HG02970 (cell line): Measurements from ENCODE around the gene CHN1.

Experiments
- ATAC-seq: cut with Tn5 transposase; IDR thresholded peaks from one replicate; pipeline ENCODE4 v1.9.1; 2021; ENCODE audit warnings: mild to moderate bottlenecking, moderate library complexity, moderate number of reproducible peaks; ENCODE audit not compliant: unreplicated experiment, low FRiP score

The CHN1 gene

DNA sequence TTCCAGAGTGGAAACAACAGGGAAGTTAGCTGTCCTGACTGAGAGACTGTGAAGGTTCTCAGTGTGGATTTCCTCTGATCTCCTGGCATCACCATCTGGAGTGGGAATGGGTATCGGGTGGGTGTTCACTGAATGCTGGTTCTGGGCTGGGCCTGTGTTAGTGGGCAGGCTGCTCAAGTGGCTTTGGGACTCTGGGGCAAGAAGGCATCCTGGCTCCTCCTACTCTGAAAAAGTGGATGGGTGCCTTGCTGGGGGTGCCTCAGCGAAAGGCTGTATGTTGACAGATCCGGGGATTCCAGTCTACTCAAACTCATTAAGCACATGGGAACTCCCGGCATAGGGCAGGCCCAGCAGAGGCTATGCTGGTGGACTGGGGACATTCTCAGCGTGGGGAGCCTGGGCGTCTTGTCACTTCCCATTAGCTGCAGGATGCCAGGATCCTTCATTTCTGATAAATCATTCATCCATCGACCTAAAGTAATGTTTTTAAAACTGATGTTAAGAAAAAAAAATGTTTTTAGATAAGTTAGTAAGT, 213.4 kb downstream of the CHN1 start:
- no peak for ATAC-seq

DNA sequence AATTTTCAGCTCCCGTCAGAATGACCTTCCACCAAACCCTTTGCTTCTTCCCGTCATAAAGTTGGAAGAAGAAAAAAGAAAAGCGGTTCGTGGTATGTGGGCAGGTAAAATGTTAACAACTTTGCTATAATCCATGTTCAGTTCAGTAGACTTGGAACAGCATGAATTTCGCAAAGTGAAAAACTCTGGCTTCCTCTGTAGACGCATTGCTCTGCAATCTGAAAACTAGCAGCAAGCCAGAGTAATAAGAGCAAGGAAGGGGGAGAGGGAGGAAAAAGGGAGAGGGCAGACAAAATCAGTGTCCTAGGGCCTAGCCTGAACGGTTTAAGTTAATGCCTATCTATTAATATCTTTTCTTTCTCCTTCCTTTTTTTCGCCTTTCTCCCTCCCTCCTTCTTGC, 214.2 kb downstream of the CHN1 start:
- ATAC-seq: no peak

DNA sequence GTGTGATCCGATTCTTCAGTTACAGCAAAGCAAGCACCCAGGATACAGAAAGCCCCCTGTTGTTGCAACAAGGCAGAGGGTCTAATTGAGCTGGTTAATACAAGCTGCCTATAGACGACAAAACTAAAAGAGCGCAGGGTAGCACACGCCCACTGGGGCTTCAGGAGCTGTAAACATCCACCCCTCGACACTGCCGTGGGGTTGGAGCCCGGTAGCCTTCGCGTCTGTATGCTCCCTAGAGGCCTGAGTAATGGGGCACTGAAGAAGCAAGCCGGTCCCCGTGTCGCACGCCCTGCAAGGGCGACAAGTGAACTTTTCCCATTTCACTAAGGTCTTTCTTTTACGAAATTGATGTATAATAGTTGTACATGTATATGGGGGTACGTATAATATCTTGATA, 216.2 kb downstream of the CHN1 start:
- no peak for ATAC-seq

DNA sequence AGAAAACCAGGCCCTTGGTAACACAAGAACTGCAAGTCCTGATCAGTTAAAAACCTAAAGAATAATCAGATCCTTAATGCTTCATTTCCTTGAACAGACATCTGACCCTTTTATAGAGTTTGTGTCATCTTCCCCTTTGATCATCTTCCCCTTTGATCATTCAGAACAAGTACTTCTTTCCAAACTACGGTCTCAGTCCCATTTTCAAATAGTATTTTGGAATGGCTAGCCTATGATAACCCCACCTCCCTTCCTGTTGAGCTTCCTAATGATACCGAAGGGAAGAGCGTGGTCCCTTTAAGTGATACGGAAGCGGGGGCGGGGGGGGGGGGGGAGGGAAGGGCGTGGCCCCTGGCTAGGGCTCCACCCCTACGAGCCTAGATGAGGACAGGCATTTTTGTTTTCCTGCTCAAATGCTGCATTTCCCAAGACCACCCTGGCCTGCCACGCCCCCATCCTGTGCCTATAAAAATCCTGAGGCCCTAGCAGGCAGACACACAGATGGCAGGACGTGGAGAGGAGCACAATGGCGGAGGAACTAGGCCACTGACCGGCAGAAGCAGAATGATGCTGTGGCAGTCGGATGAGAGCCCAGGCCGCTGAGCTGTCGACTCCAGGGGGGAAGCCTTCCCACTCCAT, 216.8 kb downstream of the CHN1 start:
- ATAC-seq: no peak

DNA sequence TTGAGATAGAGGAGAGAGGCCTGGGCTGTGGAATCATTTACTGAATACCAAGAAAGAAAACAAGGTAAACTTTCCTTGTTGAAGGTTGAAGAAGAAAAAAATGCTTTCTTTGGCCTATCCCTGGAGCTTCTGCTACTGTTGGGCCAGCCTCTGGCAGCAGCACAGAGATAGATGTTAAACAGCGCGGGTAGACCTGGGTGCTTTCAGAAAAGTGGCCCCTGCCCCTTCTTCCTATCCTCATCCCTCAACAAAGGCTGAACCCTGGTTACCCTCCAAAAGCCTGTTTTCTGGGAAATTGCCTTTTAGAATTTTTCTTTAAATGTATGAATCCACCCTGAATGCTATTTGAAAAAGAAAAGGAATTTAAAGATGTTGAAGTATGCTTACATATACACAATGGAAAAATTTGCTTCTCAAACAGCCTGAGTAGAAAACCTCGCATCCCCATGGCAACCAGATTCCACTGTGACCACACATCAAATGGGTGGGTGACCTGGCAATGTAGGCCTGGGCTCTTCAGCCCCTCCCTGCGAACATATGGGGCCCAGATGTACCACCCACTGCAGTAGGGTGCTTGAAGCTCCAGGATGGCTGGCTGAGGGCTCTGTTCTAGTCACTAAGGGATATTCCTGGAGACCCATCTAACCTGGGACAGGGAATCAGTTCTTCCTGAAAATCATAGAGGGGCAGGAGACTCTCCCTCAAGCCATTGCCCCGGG, 217.5 kb downstream of the CHN1 start:
- ATAC-seq: no peak

DNA sequence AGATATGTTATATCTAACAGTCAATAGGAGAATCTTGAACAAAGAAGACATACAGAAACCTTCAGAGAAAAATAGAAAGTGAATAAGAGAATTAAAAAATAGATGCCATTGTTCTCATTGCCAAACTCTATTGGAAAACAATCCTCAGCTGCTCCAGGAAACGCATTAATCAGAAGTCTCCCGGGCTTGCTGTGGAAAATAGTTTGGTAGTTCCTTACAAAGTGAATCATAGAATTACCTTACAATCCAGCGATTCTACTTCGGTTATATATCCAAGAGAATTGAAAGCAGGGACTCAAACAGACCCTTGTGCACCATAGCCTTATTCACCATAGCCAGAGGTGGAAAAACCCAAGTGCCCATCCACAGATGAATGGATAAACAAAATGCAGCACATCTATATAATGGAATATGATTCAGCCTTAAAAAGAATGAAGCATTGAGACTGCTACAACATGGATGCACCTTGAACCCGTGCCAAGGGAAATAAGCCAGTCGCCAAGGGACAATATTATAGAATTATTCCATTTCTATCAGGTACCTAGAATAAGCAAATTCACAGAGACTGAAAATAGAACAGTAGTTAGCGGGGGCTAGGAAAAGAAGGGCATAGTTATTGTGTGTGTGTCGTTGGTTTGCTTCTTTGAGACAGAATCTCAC, 219.0 kb downstream of the CHN1 start:
- no peak for ATAC-seq

DNA sequence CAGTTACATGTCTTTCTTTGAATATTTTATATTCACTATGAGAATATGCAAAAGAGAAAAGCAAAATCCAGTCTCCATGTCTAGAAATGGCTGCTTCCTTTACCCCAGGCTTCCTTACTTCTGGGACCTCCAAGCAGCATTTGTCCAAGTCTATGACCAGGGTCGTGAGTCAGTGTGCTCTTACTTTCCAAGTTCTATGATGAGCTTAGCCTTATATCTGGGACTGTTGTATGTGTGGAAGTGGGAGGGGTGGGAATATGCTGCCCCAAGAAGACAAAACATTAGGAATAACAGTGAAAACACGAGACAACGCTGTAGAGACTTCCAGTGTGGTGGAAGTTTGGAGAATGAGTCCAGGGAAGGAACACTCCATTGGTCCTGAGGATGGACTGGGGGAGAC, 219.7 kb downstream of the CHN1 start:
- ATAC-seq: no peak

DNA sequence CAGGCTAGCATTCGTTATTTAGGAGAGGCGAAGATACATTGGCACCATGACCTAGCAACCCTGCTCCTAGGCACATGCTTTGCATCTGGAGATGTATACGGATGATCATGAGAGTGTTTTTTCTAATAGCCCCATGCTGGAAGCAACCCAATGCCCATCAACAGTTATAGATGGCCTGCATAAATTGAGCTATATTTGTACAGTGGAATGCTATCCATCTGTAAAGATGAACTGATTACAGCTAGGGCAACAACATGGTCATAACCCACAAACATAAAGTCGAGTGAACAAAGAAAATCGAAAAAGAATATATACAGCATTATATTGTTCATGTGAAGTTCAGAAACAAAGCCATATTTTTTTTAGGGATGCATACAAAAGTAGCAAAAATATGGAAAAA, 220.3 kb downstream of the CHN1 start:
- no peak for ATAC-seq

DNA sequence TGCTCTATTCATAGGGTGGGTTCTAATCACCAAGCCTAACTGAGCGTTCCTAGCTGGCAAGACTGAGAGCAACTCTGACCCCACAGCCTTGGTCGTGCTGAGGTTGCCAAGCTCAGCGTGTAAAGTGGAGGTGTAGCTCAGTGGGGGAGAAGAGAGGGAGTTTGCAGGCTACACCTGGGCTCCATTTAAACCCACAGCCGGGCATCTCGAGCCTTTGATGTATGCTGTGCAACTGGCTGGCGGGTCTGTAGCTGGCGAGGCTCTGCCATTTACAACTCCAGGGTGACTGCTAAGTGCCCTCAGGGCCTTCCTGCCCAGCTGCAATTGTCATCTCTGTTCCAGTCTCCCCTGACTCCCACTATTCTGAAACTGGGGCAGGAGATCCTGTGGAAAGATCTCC, 220.9 kb downstream of the CHN1 start:
- ATAC-seq: no peak

DNA sequence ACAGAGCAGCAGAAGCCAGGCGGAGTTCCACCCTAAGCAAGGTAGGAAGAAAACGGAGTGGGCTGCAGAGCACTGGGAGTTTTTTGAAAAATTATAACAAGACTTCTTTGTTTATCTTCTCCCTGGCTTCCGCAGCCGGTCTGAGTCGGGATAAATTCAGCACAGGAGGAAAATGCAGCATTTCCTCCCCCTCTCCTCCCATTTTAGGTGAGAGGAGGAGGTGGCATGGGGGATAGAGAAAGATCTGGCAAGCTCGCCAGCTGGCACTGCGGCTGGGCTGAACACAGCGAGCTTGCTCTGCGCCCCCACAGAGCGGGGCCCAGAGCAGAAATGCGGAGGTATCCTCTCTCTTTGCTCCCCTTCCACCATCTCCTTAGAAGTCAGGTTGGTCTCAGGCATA, 223.2 kb downstream of the CHN1 start:
- ATAC-seq: no peak

DNA sequence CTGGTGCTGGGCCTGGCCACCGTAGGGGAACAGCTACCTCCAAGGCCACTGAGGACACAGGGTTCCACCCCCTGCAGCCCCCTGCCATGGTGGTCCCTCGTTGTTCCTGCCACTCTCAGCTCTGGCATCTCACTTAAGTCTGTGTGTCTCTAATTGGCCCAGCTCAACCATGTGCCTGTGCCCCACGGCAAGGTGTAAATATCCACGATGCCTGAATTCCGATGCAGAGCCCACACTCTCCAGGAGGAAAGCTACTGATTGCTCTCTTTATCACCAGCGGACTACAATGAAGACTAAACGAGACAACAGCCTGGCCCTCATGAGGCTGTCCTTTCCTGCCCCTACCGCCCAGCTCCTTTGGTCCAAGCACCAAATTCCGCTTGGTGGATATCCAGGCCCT, 223.9 kb downstream of the CHN1 start:
- ATAC-seq: no peak

DNA sequence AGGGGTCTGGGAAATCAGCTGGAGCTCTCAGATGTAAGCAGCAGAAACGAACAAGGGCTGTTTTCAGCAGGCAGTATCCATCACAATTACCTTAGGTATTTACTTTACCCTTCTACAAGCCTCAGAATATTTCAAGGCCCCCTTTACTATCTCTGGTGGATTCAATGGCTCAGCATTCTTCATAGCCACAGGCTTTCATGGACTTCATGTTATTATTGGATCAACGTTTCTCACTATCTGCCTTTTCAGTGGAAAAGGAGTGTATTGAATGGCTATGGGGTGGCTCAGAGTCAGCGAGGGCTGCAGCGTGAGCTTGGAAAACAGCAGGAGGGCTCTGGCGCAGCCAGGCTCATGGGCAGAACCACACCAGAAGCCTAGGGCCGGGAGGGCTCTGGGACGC, 224.3 kb downstream of the CHN1 start:
- ATAC-seq: no peak

DNA sequence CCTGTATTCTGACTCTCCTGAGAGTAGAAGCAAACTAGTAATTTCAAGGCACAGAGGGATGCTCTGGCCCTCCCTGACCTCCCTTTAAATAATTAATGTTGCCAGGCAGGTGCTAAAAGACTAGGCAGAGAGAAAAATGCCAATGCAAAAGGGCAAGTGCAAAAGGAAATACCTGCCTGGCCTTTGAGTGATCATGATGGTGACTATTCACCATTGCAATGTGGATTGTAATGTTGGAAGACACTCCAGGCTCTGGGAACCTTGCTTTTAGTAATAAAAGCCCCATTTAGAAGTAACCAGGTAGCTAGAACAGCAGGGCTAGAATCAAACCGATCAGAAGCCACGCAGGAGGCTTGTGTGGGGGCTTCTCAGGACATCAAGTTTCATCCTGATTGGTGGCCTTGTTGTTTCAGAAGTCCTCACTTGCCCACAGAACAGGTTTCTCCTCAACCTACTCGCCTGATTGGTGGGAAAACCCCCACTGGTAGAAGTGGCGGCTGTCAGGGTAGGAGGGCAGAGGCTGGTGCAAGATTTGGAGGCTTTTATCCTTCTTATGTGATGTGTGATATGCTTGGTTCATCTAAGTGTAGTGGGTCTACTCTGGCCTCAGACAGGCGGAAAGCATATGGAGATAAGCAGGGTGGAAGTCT, 224.9 kb downstream of the CHN1 start:
- ATAC-seq: no peak

DNA sequence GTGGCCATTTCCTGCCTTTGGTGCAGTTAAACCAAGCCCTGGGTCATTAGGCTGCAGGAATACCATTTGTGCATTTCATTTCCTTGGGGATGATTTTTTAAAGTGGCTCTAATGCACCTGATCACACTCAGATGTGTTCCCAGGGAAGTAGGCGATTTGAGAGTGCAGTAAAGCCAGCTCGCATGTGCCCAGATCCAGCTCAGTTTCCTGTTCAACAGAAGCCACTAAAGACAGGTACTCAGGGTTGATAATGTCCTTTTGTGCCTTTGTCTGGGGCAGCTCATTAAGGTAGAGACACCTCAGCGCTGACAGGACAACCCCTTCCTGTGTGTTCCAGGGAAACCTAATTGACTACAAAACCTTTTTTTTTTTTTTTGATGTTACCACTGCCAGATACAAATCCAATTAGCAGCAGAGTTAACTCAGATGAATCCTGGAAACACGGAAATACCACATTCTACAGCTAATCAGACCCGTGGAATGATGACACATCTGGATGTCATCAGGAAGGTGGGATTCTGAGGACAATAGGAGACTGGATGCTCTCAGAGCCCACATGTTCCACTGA, 225.7 kb downstream of the CHN1 start:
- no peak for ATAC-seq

DNA sequence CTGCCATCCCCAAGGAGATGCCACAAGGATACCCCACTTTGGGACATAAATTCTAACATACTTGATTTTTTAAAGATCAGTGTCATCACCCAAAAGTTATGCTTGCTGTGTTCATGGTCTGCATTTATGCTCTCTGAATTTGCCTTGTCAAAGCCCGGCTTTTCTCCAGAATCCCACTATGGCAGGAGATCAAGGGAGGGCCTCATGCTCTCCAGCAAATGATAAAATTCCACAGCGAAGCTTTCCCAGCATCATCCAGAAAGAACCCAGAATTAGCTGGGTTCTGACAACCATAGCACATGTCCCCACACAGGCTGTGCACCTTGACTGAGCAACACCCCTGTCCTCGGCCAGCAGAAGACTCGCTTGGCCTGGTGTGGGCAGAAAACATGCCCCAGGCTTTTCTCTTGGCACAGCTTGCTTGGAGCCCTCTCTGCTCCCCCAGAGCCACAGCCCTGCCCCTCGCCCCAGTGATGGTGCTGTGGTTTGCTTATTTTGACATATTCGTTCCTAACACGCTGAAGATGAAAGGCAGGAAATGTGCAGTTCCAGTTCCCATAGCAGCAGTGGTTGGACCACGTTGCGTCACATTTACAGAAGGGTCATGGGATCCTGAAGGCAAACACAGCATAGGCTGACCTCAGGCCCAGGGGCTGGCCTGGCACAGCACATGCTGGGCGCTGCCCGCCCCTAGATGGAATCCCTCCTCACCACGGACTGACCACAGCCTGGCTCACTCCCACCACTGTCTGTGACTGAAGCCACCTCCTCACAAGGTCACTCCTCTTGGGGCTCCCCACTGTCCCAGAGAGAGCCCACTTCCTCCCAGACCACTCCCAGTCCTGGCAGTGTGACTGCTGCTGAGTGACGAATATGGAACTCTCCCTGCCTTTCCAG, 226.8 kb downstream of the CHN1 start:
- no peak for ATAC-seq

DNA sequence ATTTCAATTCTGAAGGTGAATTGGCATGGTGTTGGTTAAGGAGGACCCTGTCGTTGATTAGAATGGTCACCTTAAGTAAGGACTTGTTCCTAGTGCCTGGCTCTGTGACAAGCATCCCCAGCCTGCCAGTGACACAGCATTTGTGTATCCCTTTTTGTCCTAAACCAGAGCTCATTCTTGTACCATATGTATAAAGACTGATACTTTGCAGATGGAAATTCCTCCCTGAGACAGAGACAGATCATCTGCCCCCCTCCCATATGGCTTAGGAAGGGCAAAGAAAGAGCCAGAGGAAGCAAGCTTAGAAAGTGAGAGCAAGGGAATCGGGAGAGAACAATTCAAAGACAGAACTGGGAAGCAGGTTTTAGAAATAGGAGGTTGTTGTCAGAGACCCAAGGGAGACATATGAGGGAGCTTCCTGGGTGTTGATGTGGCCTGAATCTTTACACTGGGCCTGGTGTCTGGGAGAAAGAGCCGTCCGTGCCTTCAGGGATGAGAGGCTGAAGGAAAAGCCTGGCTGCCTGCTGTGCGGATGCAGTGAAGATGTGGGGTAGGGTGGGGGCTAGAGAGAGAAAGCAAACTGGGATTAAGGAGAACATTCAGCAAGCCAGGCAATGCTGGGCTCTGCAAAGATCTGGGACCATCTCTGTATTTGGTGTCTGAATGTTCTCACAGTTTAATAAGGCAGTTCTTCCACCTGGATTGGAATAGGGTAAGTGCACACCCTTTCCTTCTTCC, 227.7 kb downstream of the CHN1 start:
- ATAC-seq: no peak

DNA sequence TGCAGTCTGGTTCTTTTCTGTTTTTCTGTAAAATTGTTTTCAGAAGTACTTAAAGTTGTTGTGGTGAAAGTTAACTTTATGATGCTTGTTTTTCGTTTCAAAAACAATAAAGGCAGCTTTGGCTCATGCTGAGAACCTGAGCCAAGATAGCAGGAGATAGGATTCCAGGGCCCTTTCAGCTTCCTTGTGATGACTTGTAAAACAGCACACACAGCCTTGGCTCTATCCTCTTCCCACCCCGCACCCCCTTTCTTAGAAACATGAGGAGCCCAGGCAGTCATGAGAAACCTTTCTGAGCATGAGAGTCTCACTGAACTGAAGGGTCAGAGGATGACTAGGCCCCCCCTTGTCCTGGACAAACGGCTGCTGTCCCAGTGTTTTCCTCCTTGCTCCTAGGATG, 228.5 kb downstream of the CHN1 start:
- ATAC-seq: no peak

DNA sequence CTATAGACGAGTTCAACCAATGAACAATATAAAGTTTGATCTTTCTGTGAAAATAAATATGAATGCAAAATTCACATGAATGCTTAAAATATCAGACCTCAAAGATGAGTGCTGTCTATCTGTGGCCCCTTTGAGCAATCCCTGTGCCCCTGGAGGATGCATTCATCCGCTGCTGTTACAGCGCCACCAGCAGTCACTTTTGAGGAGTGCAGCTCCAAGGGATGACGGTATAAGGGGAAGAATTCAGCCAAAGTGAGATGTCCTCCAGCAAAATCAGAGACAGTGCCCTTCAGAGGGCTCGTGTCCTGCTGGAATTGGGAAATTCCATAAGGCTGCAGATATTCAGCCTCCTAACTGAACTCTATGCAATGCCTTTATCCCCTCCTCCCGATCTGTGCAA, 229.0 kb downstream of the CHN1 start:
- ATAC-seq: no peak

DNA sequence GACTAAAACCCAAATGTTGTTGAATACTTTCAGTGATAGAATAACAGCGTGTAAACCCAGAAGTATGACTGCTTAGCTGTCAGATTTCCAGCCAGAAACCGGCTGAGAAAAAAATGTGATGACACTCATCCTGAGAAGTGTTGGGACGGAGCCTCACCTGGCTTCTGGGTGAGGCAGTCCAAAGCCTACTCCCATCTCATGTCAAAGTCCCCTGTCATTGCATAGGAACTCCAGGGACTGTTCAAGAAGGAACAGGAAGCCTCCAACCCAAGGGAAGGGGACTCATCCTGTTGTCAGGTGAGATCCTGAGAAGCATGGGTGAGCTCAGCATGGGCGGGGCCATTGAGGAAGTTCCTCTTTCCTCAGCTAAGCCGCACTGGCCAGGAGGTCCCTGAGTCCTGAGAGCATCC, 229.6 kb downstream of the CHN1 start:
- ATAC-seq: no peak
